Esophagus muscularis mucosa (tissue), 4 donors: ENCODE data around the gene LPXN. TPM values are rescaled to one million over a fixed set of nuclear protein-coding genes. Genes with fewer than 3 reads are reported as not detected.

Source experiments
- DNase-seq: peaks from one replicate; pipeline ENCODE4 v3.0.0-alpha.2; 2017; ENCODE audit errors: extremely low spot score
- H3K27ac ChIP-seq, 4 donors: fragments of 200-600 bp; sonication (generic); replicated peaks in 1 of 4; 1 replicate in 3 of 4; 2 replicates in 1 of 4; pipeline ENCODE4 v1.5.1; 2016 to 2019; ENCODE audit warnings: mild to moderate bottlenecking in 1 of 4
- H3K27me3 ChIP-seq, 4 donors: fragments of 200-600 bp; sonication (generic); one replicate each; pipeline versions ENCODE4 v1.5.1 to v1.6.0; 2016 to 2019
- H3K36me3 ChIP-seq, 4 donors: fragments of 200-600 bp; sonication (generic); one replicate each; pipeline ENCODE4 v1.5.1; 2016 to 2019
- H3K4me1 ChIP-seq, 4 donors: fragments of 200-600 bp; sonication (generic); one replicate each; pipeline ENCODE4 v1.5.1; 2016 to 2019
- H3K4me3 ChIP-seq, 4 donors: fragments of 200-600 bp; sonication (generic); 1 replicate in 2 of 4; 2 replicates in 2 of 4; pipeline ENCODE4 v1.5.1; 2016 to 2019; ENCODE audit warnings: mild to moderate bottlenecking in 4 of 4, moderate library complexity in 1 of 4
- H3K9me3 ChIP-seq, 4 donors: fragments of 200-600 bp; sonication (generic); 1 replicate in 3 of 4; 2 replicates in 1 of 4; pipeline ENCODE4 v1.5.1; 2016 to 2019
- EP300 ChIP-seq: sonication (generic); formaldehyde crosslinking; IDR thresholded peaks from one replicate; pipeline ENCODE4 v1.6.1; 2017; ENCODE audit warnings: antibody characterized with exemption
- POLR2A ChIP-seq: fragments of 450-650 bp; IDR thresholded peaks from one replicate; pipeline ENCODE4 v1.6.1; 2017; ENCODE audit warnings: antibody characterized with exemption, moderate library complexity, mild to moderate bottlenecking, low read depth
- POLR2AphosphoS5 ChIP-seq, 2 donors: sonication (generic); formaldehyde crosslinking; IDR thresholded peaks; one replicate each; pipeline ENCODE4 v1.6.1; 2017; ENCODE audit warnings: antibody characterized with exemption in 2 of 2
- WGBS: methylation state at CpG from one replicate; pipeline ENCODE4 v1.1.5; 2018; 5-methylcytosine and 5-hydroxymethylcytosine counted together
- intact Hi-C: fragments of 100-400 bp; cut with DNase I; formaldehyde crosslinking; loops from one replicate; pipeline ENCODE4 v1.15.1; 2023
- total RNA-seq, 4 donors: library from RNA; depleted of rRNA; stranded (reverse); fragments of >200 nt; gene quantifications; one replicate each; pipeline versions ENCODE4 v1.1.0 to v1.2.1, GENCODE V29; 2016
- TF ChIP-seq, protein P1 (sequence below), 3 experiments: fragments of 200-600 bp in 2 of 3; fragments of 450-650 bp in 1 of 3; sonication (generic) in 2 of 3; IDR thresholded peaks; one replicate each; pipeline ENCODE4 v1.5.1; 2017 to 2019; ENCODE audit warnings: antibody characterized with exemption in 3 of 3, mild to moderate bottlenecking in 2 of 3, moderate library complexity in 1 of 3

Gene LPXN
- total RNA-seq, 4 donors from 2014 or later = 4.1 to 9.6 (median 7.2) TPM

DNA sequence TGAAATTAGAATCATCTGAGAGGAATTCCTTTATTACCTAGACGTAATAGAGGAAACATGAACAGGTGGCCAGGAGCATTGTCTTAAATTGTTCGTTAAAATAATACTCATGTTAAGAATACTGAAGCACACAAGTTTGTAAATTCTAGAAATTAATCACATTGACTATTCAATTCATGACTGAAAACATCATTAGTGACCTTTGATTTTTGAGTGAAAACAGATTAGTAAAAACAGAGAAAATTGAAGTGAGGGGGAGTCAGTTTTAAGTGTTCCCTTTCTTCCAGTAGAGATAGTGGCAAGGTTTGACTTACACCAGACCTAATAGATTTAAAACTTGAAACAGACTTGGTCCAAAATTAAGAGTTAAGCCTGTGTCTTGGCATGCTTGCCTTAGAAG lies 4.7 kb upstream of the LPXN start:
- Histone ChIP-seq H3K36me3 (peaks cover 0 to 3% (median 0%) of the 10 kb centered on the region in 4 donors), H3K27ac (peak overlapping the region; percentile 99 to 100 (median 100)), H3K27me3 (no peaks in the 10 kb centered on the region), H3K4me3 (peak overlapping the region; percentile 85 to 98 (median 95)), H3K9me3 (no peaks in the 10 kb centered on the region), H3K4me1 (peaks cover 51 to 73% (median 72%) of the 10 kb centered on the region in 4 donors)
- DNase-seq = no peak
- 9% methylated on average over 2 of the region's 2 CpGs for WGBS
- no peak for TF ChIP-seq POLR2AphosphoS5 (IDR thresholded peaks at IDR 0.05)
- intact Hi-C loops = loop anchor here (5.0 to 10.0 kb wide), 2 partner anchors 42 to 916 kb away; partner anchors contain the start of genes CNTF and ZDHHC5

DNA sequence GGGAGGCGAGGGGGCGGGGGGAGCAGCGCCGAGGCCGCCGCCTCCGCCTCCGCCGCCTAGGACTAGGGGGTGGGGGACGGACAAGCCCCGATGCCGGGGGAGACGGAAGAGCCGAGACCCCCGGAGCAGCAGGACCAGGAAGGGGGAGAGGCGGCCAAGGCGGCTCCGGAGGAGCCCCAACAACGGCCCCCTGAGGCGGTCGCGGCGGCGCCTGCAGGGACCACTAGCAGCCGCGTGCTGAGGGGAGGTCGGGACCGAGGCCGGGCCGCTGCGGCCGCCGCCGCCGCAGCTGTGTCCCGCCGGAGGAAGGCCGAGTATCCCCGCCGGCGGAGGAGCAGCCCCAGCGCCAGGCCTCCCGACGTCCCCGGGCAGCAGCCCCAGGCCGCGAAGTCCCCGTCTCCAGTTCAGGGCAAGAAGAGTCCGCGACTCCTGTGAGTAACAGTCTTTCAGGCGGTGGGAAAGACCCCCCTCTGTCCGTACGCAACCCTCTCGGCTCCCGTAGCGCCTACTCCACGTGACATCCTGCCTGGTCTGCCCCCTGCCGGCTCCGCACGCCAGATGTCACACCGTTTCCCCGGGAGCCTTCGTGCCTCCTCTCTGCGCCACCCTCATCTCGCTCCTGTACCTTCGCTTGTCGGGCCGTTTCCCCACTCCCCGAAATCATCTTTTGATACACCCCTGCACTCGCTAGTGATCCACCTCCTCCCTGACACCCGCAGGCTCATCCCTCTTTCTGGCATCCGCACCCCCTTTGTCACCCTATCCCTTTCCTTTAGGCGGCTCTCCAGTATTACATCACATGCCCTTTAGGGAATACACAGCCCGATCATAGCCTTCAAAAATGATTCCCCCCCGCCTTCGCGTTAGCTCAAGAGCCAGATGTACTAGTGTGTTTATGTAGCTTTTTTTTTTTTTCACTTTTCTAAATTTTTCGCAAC lies 3.8 kb upstream of the LPXN start:
- TF ChIP-seq, protein P1, sequence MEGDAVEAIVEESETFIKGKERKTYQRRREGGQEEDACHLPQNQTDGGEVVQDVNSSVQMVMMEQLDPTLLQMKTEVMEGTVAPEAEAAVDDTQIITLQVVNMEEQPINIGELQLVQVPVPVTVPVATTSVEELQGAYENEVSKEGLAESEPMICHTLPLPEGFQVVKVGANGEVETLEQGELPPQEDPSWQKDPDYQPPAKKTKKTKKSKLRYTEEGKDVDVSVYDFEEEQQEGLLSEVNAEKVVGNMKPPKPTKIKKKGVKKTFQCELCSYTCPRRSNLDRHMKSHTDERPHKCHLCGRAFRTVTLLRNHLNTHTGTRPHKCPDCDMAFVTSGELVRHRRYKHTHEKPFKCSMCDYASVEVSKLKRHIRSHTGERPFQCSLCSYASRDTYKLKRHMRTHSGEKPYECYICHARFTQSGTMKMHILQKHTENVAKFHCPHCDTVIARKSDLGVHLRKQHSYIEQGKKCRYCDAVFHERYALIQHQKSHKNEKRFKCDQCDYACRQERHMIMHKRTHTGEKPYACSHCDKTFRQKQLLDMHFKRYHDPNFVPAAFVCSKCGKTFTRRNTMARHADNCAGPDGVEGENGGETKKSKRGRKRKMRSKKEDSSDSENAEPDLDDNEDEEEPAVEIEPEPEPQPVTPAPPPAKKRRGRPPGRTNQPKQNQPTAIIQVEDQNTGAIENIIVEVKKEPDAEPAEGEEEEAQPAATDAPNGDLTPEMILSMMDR (IDR thresholded peaks at IDR 0.05) = peak; percentile 74 to 78 (median 75)
- no peak for TF ChIP-seq EP300
- TF ChIP-seq POLR2AphosphoS5 (IDR thresholded peaks at IDR 0.05) = peak; percentile 96
- peak; percentile 47 for TF ChIP-seq POLR2A
- peak; percentile 97 for DNase-seq
- intact Hi-C loops = loop anchor here (5.0 to 10.0 kb wide), 2 partner anchors 43 to 915 kb away; partner anchors contain the start of genes CNTF and ZDHHC5
- peak overlapping the region; percentile 85 to 98 (median 95) for H3K4me3 ChIP-seq
- no peaks in the 10 kb centered on the region for H3K27me3 ChIP-seq
- H3K27ac ChIP-seq = peak overlapping the region; percentile 99 to 100 (median 100)
- H3K36me3 ChIP-seq = no peaks in the 10 kb centered on the region
- WGBS = 2% methylated on average over 39 of the region's 78 CpGs
- peaks cover 57 to 73% (median 72%) of the 10 kb centered on the region in 4 donors for H3K4me1 ChIP-seq
- no peaks in the 10 kb centered on the region for H3K9me3 ChIP-seq

DNA sequence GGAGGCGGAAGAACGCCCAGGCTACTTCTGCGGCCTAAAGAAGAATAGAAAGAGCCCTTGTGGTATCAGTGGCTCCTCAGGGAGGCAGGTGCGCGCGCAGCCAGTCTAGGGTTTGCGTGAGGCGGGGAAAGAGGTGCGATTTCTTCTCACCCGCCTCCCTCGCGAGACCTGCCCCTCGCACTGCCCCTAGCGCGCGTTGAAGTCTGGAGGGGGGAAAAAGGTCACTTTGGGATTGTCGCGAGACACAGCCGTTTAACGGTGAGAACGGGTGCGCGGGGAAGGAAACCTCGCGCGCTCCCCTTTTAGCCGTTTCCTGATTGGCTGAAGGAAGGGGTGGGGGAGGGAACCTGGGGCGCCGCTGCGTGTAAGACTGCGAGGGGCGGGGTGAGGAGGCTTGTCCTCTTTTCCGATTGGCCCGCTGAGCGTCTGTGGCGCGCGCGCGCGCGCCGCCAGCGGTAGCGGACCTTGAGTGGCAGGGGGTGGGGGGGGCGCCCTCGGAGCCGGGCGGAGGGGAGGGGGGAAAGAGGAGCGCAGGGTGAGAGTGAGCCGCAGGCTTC lies 3.1 kb upstream of the LPXN start, which contains the start of gene ZFP91:
ZFP91 (plus strand) TSS at position 429 of the 557 bp plus-strand sequence. CDS start 219 bp downstream, outside the sequence.
- TF ChIP-seq EP300 (no peak), POLR2AphosphoS5 (IDR thresholded peaks at IDR 0.05) (peak; percentile 50 to 87), POLR2A (peak; percentile 88)
- TF ChIP-seq, protein P1 (IDR thresholded peaks at IDR 0.05) = no peak
- whole genome bisulfite sequencing = 2% methylated on average over 9 of the region's 51 CpGs
- H3K9me3 ChIP-seq = no peaks in the 10 kb centered on the region
- peak within 1 kb of the TSS; percentile 99 to 100 (median 100) for H3K27ac ChIP-seq
- intact Hi-C loops = no loop called here
- peak; percentile 99 for DNase-seq
- no peaks in the 10 kb centered on the region for H3K27me3 ChIP-seq
- no peaks in the 10 kb centered on the region for H3K36me3 ChIP-seq
- H3K4me3 ChIP-seq = peak within 1 kb of the TSS; percentile 85 to 98 (median 95)
- H3K4me1 ChIP-seq = peaks cover 57 to 73% (median 72%) of the 10 kb centered on the region in 4 donors

DNA sequence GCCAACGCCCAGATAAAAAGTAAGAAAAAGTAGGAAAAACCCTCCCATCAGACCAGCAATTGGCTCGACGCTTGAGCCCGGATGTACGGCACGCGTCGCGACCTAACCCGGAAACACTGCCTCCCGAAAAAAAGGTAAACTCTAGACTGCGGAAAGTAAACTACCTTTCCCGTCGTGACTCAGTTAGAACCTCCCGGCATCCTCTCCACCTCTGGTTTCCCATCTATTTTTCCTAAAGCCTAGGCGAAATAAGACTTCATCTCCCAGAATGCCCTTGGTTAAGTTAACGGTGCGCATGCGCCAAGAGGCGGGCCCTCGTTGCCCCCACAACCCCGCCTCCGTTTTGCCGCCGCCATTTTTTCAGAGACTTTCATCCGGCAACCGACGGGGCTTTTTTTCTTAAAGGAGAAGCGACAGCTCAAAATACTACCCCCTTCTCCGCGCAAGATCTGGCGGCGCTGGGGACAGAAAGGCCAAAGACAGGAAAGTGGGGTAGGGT lies 2.5 kb upstream of the LPXN start:
- TF ChIP-seq EP300 (no peak), POLR2A (no peak), POLR2AphosphoS5 (IDR thresholded peaks at IDR 0.05) (peak; percentile 1 to 94)
- TF ChIP-seq, protein P1 (IDR thresholded peaks at IDR 0.05) = no peak
- Histone ChIP-seq H3K4me1 (peaks cover 59 to 73% (median 72%) of the 10 kb centered on the region in 4 donors), H3K27me3 (no peaks in the 10 kb centered on the region), H3K27ac (peak overlapping the region; percentile 99 to 100 (median 100)), H3K4me3 (peak overlapping the region; percentile 85 to 98 (median 95)), H3K36me3 (no peaks in the 10 kb centered on the region), H3K9me3 (no peaks in the 10 kb centered on the region)
- under 1% methylated on average over 33 of the region's 33 CpGs for WGBS
- peak; percentile 98 for DNase-seq
- intact Hi-C loops = no loop called here
